Spleen (tissue), 11 donors: ENCODE results near the gene PXK. TPM values are rescaled to one million over a fixed set of nuclear protein-coding genes. Genes with fewer than 3 reads are reported as not detected.

Experiments used
- DNase-seq: peaks from one replicate; pipeline ENCODE4 v3.0.0-alpha.2; 2020
- H3K27ac ChIP-seq, 8 donors: fragments of 200-600 bp; sonication (generic) in 7 of 8; 1 replicate in 4 of 8; 2 replicates in 4 of 8; pipeline versions ENCODE4 v1.5.0 to v1.8.0; 2016 to 2021; ENCODE audit warnings: inconsistent platforms in 4 of 8, mild to moderate bottlenecking in 4 of 8, moderate library complexity in 1 of 8
- H3K27me3 ChIP-seq, 7 donors: fragments of 200-600 bp; sonication (generic) in 6 of 7; replicated peaks in 1 of 7; 1 replicate in 4 of 7; 2 replicates in 3 of 7; pipeline versions ENCODE4 v1.5.0 to v1.8.0; 2016 to 2021; ENCODE audit warnings: inconsistent platforms in 3 of 7, mild to moderate bottlenecking in 1 of 7
- H3K36me3 ChIP-seq, 6 donors: fragments of 200-600 bp; sonication (generic) in 5 of 6; 1 replicate in 4 of 6; 2 replicates in 2 of 6; pipeline versions ENCODE4 v1.5.0 to v1.8.0; 2016 to 2021; ENCODE audit warnings: inconsistent platforms in 2 of 6
- H3K4me1 ChIP-seq, 6 donors: fragments of 200-600 bp; sonication (generic) in 5 of 6; 1 replicate in 3 of 6; 2 replicates in 3 of 6; pipeline versions ENCODE4 v1.5.0 to v1.8.0; 2016 to 2021; ENCODE audit warnings: inconsistent platforms in 3 of 6
- H3K4me3 ChIP-seq, 8 donors: fragments of 200-600 bp; sonication (generic) in 7 of 8; 1 replicate in 4 of 8; 2 replicates in 4 of 8; pipeline versions ENCODE4 v1.5.0 to v1.8.0; 2016 to 2021; ENCODE audit warnings: inconsistent platforms in 4 of 8, mild to moderate bottlenecking in 4 of 8, moderate library complexity in 2 of 8
- H3K9me3 ChIP-seq, 8 donors: fragments of 200-600 bp; sonication (generic) in 7 of 8; 1 replicate in 4 of 8; 2 replicates in 4 of 8; pipeline versions ENCODE4 v1.5.0 to v1.8.0; 2016 to 2021; ENCODE audit warnings: inconsistent platforms in 4 of 8
- POLR2A ChIP-seq, 3 donors: fragments of 450-650 bp; IDR thresholded peaks; one replicate each; pipeline ENCODE4 v1.5.1; 2017; ENCODE audit warnings: antibody characterized with exemption in 3 of 3, mild to moderate bottlenecking in 1 of 3
- POLR2AphosphoS5 ChIP-seq, 3 donors: sonication (generic); formaldehyde crosslinking; IDR thresholded peaks; one replicate each; pipeline ENCODE4 v1.5.1; 2017; ENCODE audit warnings: antibody characterized with exemption in 3 of 3
- WGBS, 5 donors: extraction: QIAGEN DNeasy Blood & Tissue Kit in 3 of 5; methylation state at CpG; one replicate each; pipeline versions ENCODE4 v1.1.5 to v1.1.7; 2013 to 2018; 5-methylcytosine and 5-hydroxymethylcytosine counted together
- intact Hi-C: fragments of 100-400 bp; cut with DNase I; formaldehyde crosslinking; loops from one replicate; pipeline ENCODE4 v1.15.0; 2023; ENCODE audit warnings: low total_unique reads
- polyA plus RNA-seq, 3 donors: library from polyadenylated mRNA; stranded (reverse); fragments of 200-250 nt; gene quantifications; one replicate each; pipeline ENCODE4 v1.2.1, GENCODE V29; 2013
- total RNA-seq, 7 donors: library from RNA; depleted of rRNA in 3 of 7; stranded (reverse); fragments of >200 nt in 3 of 7; fragmentation: NEBNext Ultra II Directional in 4 of 7; extraction: Animal tissue kit (Norgen Biotek cat#: 25700) in 4 of 7; gene quantifications; one replicate each; pipeline versions ENCODE4 v1.1.0 to v1.2.1, GENCODE V29; 2016 to 2021
- TF ChIP-seq, protein P1 (sequence below), 11 experiments: fragments of 200-600 bp in 7 of 11; fragments of 450-650 bp in 4 of 11; sonication (generic) in 4 of 11; IDR thresholded peaks in 8 of 11; conservative IDR thresholded peaks in 3 of 11; 1 replicate in 7 of 11; 2 replicates in 4 of 11; pipeline versions ENCODE4 v1.4.0 to v1.8.0; 2016 to 2021; ENCODE audit warnings: antibody characterized with exemption in 11 of 11, inconsistent platforms in 4 of 11, mild to moderate bottlenecking in 1 of 11
- donor health status: healthy with polysubstance abuse.
- donor health status: DM: no; HTN: no; CAD: no; lungs with moderate emphysema.
- donor health status: DM: no; HTN: no; CAD: no.
- donor health status: Bipolar disorder and iron deficiency.
- donor health status: healthy.
- donor health status: DM: no; HTN: no; CAD: no.
- donor health status: DM: yes; HTN: yes; CAD: no.

Gene PXK
- total and polyA plus RNA-seq, 10 donors: 19.3 to 80.9 (median 49.7) TPM

DNA sequence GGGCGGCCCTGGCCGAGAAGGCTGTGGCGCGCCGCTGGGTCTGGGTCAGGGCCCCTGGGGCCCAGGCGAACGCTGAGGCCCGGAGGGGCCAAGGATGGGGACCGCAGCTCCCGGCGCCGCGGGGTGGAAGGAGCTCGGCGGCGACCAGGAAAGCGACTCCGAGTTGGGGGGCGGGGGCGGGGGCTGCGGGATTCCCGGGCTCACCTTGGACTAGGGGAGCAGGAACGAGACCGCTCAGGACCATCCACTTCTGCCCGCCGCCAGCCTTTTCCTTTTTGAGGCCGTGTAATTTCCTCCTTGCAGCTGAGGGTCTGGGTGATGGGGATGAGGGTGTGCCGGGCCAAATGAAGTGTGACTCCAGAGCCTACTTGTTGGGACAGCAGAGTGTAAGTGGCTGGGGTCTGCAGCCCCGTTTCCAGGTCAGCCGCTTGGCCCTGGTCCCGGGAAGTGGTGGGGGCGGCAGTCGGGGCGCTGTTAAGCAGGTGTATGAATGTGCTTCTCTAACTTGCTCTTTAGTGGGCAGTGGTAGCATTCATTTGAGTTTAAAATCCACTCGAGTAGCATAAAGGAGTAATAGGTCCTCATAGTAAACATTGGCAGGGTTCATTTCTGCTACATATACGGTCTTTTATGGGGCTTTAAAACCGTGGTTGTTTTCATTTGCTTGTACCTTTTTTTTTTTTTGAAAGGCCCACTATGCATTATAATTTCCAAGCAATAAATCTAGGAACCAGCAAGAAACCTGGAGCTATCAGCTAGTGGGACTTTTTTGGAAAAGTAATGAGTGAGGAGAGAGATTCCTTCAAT lies 717 bp downstream of the PXK start:
- Histone ChIP-seq H3K27ac (peak overlapping the region; percentile 49 to 94 (median 86)), H3K36me3 (peaks cover 0 to 10% (median 0%) of the 10 kb centered on the region in 6 donors), H3K4me3 (peak overlapping the region; percentile 72 to 92 (median 83)), H3K4me1 (peaks cover 19 to 65% (median 57%) of the 10 kb centered on the region in 6 donors), H3K9me3 (no peaks in the 10 kb centered on the region), H3K27me3 (no peaks in the 10 kb centered on the region)
- peak; percentile 91 for DNase-seq
- intact Hi-C loops: no loop called here
- WGBS, 5 donors: 0 to 2% (median 1%) methylated on average over 15 to 37 of the region's 37 CpGs
- peak in 2 of 3 donors; percentile 34 to 51 for TF ChIP-seq POLR2AphosphoS5 (IDR thresholded peaks at IDR 0.05)
- TF ChIP-seq POLR2A (IDR thresholded peaks at IDR 0.05): no peak
- TF ChIP-seq, protein P1, sequence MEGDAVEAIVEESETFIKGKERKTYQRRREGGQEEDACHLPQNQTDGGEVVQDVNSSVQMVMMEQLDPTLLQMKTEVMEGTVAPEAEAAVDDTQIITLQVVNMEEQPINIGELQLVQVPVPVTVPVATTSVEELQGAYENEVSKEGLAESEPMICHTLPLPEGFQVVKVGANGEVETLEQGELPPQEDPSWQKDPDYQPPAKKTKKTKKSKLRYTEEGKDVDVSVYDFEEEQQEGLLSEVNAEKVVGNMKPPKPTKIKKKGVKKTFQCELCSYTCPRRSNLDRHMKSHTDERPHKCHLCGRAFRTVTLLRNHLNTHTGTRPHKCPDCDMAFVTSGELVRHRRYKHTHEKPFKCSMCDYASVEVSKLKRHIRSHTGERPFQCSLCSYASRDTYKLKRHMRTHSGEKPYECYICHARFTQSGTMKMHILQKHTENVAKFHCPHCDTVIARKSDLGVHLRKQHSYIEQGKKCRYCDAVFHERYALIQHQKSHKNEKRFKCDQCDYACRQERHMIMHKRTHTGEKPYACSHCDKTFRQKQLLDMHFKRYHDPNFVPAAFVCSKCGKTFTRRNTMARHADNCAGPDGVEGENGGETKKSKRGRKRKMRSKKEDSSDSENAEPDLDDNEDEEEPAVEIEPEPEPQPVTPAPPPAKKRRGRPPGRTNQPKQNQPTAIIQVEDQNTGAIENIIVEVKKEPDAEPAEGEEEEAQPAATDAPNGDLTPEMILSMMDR (IDR thresholded peaks at IDR 0.05 in 8 of 11, conservative IDR thresholded peaks at IDR 0.05 in 3 of 11): peak in 1 of 11 experiments; percentile 31

DNA sequence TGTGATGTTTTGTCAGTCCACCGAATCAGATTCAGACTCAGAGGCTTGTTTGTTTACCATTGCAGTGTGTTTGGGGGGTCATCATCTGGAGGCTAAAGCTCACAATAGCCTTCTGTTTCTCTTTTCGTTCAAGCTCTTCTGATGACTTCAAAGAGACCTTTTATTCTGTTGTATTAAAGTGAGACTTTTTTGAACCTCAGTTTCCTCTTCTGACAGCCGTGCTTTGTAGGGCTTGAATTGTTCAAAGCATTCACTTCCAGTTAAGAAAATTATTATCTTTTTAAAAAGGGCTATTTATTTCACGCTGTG lies 1.3 kb downstream of the PXK start:
- H3K9me3 ChIP-seq: no peaks in the 10 kb centered on the region
- H3K4me1 ChIP-seq: peaks cover 19 to 70% (median 60%) of the 10 kb centered on the region in 6 donors
- H3K36me3 ChIP-seq: peaks cover 0 to 15% (median 0%) of the 10 kb centered on the region in 6 donors
- H3K27me3 ChIP-seq: no peaks in the 10 kb centered on the region
- intact Hi-C loops: no loop called here
- no peak for DNase-seq
- TF ChIP-seq POLR2AphosphoS5 (IDR thresholded peaks at IDR 0.05) (no peak), POLR2A (IDR thresholded peaks at IDR 0.05) (no peak)
- TF ChIP-seq, protein P1 (IDR thresholded peaks at IDR 0.05 in 8 of 11, conservative IDR thresholded peaks at IDR 0.05 in 3 of 11): no peak
- peak overlapping the region; percentile 72 to 92 (median 83) for H3K4me3 ChIP-seq
- WGBS, 5 donors: 23 to 29% (median 26%) methylated on average over 4 of the region's 4 CpGs
- H3K27ac ChIP-seq: peak overlapping the region; percentile 49 to 94 (median 86)

- Histone ChIP-seq H3K4me1 (peaks cover 19 to 76% (median 65%) of the 10 kb centered on the region in 6 donors), H3K36me3 (peaks cover 0 to 19% (median 0%) of the 10 kb centered on the region in 6 donors), H3K27ac (peak overlapping the region in 7 of 8 donors; percentile 77 to 94 (median 87)), H3K9me3 (no peaks in the 10 kb centered on the region), H3K4me3 (peak overlapping the region in 7 of 8 donors; percentile 2 to 92 (median 83)), H3K27me3 (no peaks in the 10 kb centered on the region)
- 61 to 77% (median 69%) methylated on average over 1 of the region's 1 CpG for WGBS, 5 donors
- no peak for DNase-seq
- no peak for TF ChIP-seq POLR2AphosphoS5 (IDR thresholded peaks at IDR 0.05)
- no peak for TF ChIP-seq POLR2A (IDR thresholded peaks at IDR 0.05)
- TF ChIP-seq, protein P1 (IDR thresholded peaks at IDR 0.05 in 8 of 11, conservative IDR thresholded peaks at IDR 0.05 in 3 of 11): no peak
- intact Hi-C loops: no loop called here
These were observed 1.8 kb downstream of the PXK start for GRCh38 chr3:58334506-58334884.

DNA sequence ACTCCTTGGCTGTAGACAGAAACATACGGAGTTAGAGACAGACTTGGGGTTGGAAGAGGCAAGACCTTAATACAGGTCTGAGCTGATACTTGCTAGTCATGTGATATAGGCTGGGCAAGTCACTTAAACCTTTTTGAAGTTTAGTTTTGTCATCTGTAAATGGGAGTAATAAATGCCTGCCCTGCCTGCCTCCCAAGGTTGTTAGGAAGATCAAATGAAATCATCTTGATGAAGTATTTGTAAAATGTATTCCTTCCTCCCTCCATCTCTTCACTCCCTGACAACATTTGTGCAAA lies 2.9 kb downstream of the PXK start:
- WGBS, 5 donors: 17 to 43% (median 34%) methylated on average over 1 of the region's 1 CpG
- TF ChIP-seq POLR2A (IDR thresholded peaks at IDR 0.05): no peak
- no peak for TF ChIP-seq POLR2AphosphoS5 (IDR thresholded peaks at IDR 0.05)
- TF ChIP-seq, protein P1 (IDR thresholded peaks at IDR 0.05 in 8 of 11, conservative IDR thresholded peaks at IDR 0.05 in 3 of 11): no peak
- no peak for DNase-seq
- H3K4me1 ChIP-seq: peaks cover 19 to 87% (median 68%) of the 10 kb centered on the region in 6 donors
- intact Hi-C loops: no loop called here
- peaks cover 0 to 29% (median 0%) of the 10 kb centered on the region in 6 donors for H3K36me3 ChIP-seq
- H3K4me3 ChIP-seq: peak overlapping the region in 3 of 8 donors; percentile 13 to 91 (median 88)
- no peaks in the 10 kb centered on the region for H3K27me3 ChIP-seq
- H3K9me3 ChIP-seq: no peaks in the 10 kb centered on the region
- peak overlapping the region; percentile 67 to 94 (median 86) for H3K27ac ChIP-seq
